ACC112 (cell line): ENCODE results near the gene AOPEP.

ENCODE experiments used
- H2AFZ ChIP-seq: fragments of 200-600 bp; sonication (generic); one replicate; pipeline ENCODE4 v1.6.0; 2017; ENCODE audit warnings: antibody characterized with exemption, low read length; ENCODE audit not compliant: unreplicated experiment
- H3K27ac ChIP-seq: fragments of 200-600 bp; sonication (generic); 2 replicates; pipeline ENCODE4 v1.5.1; 2014; ENCODE audit warnings: low read depth, mild to moderate bottlenecking, antibody characterized with exemption, low read length, moderate library complexity
- H3K27me3 ChIP-seq: fragments of 200-600 bp; sonication (generic); 2 replicates; pipeline ENCODE4 v1.6.1; 2014; ENCODE audit warnings: mild to moderate bottlenecking, antibody characterized with exemption, low read length, moderate library complexity, mixed read lengths; ENCODE audit not compliant: insufficient read depth
- H3K36me3 ChIP-seq: fragments of 200-600 bp; sonication (generic); 2 replicates; pipeline ENCODE4 v1.6.1; 2016; ENCODE audit warnings: mild to moderate bottlenecking, antibody characterized with exemption, low read length, moderate library complexity, mixed read lengths; ENCODE audit not compliant: insufficient read depth
- H3K4me1 ChIP-seq: fragments of 200-600 bp; sonication (generic); one replicate; pipeline ENCODE4 v1.6.1; 2016; ENCODE audit warnings: low read length, mixed read lengths; ENCODE audit not compliant: insufficient read depth, unreplicated experiment, control insufficient read depth
- H3K4me3 ChIP-seq: fragments of 200-600 bp; sonication (generic); 2 replicates; pipeline ENCODE4 v1.5.1; 2014; ENCODE audit warnings: mild to moderate bottlenecking, low read depth, low read length
- H3K79me2 ChIP-seq: fragments of 200-600 bp; sonication (generic); one replicate; pipeline ENCODE4 v1.6.0; 2016; ENCODE audit warnings: low read length; ENCODE audit not compliant: control insufficient read depth, unreplicated experiment, insufficient read depth

The AOPEP gene

DNA sequence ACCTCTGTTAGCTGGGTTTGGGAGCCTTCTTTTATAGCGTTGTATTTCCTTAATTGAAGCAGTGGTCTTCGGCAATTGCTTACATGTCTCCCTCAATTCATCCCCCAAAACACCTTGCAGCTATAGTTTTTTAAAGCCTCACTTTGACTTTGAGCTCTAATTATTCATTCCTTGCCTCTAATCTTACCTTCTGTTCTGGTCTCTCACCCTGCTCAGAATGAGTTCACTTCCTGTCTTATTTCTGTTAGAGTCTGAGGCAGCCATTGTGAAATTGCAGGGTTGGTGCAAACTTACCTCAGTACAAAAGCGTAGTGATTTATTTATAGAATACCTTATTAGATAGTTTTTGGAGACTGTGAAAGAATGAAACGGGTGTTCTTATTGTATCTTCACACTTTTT, 35.0 kb downstream of the AOPEP start:
- peaks cover 13% of the 10 kb centered on the region for H3K4me1 ChIP-seq
- H2AFZ ChIP-seq: no peak overlapping the region
- H3K27ac ChIP-seq: no peak overlapping the region
- no peak overlapping the region for H3K4me3 ChIP-seq
- peaks cover 13% of the 10 kb centered on the region; the same call in 1 of the 2 replicates for H3K36me3 ChIP-seq
- H3K79me2 ChIP-seq: peaks cover 11% of the 10 kb centered on the region
- no peaks in the 10 kb centered on the region for H3K27me3 ChIP-seq

DNA sequence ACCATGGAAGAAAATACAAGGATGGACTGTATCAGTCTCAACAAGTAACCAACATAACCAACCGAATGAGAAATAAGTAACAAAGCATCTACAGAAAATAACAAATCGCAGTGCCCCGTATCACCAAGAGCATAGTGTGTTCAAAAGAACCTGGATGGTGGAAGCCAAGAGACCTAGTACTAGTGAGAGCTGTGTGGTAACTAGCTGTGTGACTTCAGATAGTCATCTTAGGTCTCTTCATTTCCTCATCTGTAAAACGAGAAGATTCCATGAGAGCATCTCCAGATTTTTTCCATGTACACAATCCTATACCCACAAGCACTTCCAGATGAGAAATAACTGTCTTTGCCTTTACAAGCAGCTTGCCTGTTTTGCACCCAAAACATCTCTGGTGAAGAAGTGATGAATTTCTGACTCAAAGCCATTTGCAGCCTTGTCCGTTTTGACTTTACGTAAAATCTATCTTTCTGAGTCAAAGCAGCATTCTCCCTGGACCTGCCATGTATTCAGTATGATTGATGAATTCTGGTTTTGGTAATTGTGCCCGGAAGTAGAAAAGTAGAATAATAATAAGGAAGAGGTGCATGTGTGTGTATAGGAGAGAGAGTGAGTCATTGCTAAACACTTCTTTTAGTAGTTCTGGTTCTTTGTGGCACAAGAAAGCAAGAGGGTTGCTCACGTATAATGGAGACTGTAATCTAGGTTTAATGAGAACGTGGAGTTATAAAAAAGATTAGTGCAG, 41.0 kb downstream of the AOPEP start:
- Histone ChIP-seq H3K4me1 (no peaks in the 10 kb centered on the region), H3K27me3 (no peaks in the 10 kb centered on the region)

DNA sequence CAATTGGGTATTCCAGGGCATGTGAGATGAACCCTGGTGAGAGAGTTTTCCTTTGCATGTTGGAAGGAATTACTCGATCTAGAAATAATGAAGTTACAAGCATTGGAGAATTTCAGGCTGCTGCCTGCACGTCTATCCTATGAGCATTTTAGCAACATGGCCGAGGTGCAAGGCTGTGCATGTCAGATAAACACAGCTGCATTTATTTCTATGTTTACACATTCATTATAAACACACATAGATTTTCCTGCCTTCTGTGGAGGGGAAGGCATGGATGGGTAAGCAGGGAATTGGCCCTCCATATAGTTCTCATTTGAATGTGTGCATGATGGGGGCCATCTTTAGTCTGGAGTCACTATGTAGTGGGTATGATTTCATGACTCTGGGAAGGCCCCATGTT, 42.3 kb downstream of the AOPEP start:
- no peak overlapping the region for H2AFZ ChIP-seq
- H3K4me3 ChIP-seq: no peak overlapping the region
- no peaks in the 10 kb centered on the region for H3K27me3 ChIP-seq
- H3K27ac ChIP-seq: no peak overlapping the region
- H3K4me1 ChIP-seq: no peaks in the 10 kb centered on the region
- H3K79me2 ChIP-seq: no peaks in the 10 kb centered on the region
- H3K36me3 ChIP-seq: peaks cover 3% of the 10 kb centered on the region; the same call in 1 of the 2 replicates

More for the DNA sequence above, 41.0 kb downstream of the AOPEP start:
- Histone ChIP-seq H2AFZ (no peak overlapping the region), H3K4me3 (no peak overlapping the region), H3K36me3 (peaks cover 3% of the 10 kb centered on the region; the same call in 1 of the 2 replicates), H3K27ac (no peak overlapping the region), H3K79me2 (peaks cover 4% of the 10 kb centered on the region)

DNA sequence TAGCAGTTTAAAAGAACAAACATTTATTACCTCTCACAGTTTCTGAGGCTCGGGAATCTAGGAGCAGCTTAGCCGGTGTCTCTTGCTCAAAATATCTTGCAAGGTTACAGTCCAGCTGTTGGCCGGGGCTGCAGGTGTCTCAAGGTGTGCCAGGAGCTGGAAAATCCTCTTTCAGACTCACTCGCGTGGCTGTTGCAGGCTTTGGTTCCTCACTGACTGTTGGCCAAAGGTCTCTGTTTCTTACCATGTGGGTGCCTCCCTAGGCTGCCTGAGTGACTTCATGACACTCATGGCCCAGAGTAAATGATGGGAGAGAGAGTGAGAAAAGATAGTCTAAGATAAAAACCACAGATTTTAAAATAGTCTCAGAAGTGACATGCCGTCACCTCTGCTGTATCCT, 43.8 kb downstream of the AOPEP start:
- no peak overlapping the region for H3K4me3 ChIP-seq
- no peak overlapping the region for H3K27ac ChIP-seq
- H3K36me3 ChIP-seq: peaks cover 3% of the 10 kb centered on the region; the same call in 1 of the 2 replicates
- H3K27me3 ChIP-seq: no peaks in the 10 kb centered on the region
- no peaks in the 10 kb centered on the region for H3K79me2 ChIP-seq
- H2AFZ ChIP-seq: no peak overlapping the region
- H3K4me1 ChIP-seq: no peaks in the 10 kb centered on the region

DNA sequence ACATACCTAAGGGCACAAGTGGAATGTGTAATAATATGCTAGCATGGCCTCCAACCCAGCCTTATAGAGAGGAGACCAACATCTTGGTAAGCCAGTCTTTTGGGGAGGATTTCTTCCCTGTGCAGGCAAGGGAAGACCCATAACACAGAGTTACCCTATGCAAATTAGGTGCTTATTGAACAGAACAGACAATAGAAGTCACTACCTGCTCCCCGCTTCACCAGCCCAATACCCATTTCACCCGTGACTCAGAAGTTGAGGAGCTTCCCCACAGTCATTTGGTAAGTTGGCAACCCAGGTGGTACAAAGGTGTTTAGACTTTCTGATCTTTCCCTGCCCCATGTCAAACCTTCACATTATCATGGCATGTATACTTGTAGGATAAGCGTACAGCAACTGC, 44.6 kb downstream of the AOPEP start:
- Histone ChIP-seq H3K36me3 (peaks cover 3% of the 10 kb centered on the region; the same call in 1 of the 2 replicates), H3K79me2 (no peaks in the 10 kb centered on the region), H3K27ac (no peak overlapping the region), H2AFZ (no peak overlapping the region), H3K4me3 (no peak overlapping the region), H3K27me3 (no peaks in the 10 kb centered on the region), H3K4me1 (no peaks in the 10 kb centered on the region)

DNA sequence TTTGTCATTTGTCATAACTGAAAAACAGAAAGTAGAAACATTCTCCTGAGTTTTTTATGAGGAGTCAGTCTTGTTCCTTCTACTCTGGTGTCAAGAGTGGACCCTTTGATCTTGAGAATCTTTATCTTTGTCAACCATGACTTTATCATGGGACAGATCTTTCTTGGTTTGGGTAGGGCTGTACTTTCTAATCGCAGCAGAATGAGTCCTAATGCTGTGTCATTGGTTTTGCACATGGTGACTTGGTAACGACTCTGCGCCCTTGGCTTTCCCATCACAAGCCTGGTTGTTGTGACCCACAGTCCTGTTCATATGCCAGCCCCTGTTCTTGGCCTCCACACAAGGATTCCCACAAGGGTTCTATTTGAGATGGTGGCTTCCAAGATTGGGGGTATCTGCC, 45.6 kb downstream of the AOPEP start:
- Histone ChIP-seq H3K4me1 (no peaks in the 10 kb centered on the region), H3K79me2 (no peaks in the 10 kb centered on the region), H3K4me3 (no peak overlapping the region), H3K27me3 (no peaks in the 10 kb centered on the region), H3K27ac (no peak overlapping the region), H2AFZ (no peak overlapping the region), H3K36me3 (peaks cover under 1% of the 10 kb centered on the region; the same call in 1 of the 2 replicates)

DNA sequence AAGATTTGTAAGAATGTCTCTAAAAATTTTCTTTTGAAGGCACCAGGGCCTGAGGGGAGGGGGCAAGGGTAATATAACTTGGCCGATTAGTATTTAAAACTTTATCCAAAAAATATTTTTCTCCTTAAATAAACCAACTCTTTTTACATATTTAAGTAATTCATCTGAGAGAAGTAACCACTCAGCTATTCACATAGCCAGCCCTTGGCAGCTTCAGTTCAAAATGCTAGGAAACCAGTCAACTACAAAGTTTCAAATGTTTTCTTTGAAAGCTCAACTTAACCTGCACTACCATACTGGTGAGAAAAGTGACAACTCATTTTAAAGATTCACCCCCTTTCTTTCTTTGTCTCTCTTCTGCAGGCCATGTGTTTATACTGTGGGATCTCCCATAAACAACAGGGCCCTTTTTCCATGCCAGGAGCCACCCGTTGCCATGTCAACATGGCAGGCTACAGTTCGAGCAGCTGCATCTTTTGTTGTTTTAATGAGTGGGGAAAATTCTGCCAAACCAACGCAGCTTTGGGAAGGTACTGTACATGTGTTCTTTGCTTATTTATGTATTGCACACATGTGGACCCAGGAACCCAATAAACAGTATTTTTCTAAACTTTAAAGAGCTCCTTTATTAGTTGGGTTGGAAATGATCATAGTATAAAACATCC, 46.3 kb downstream of the AOPEP start:
- Histone ChIP-seq H3K4me1 (no peaks in the 10 kb centered on the region), H3K27ac (no peak overlapping the region), H3K4me3 (no peak overlapping the region)

DNA sequence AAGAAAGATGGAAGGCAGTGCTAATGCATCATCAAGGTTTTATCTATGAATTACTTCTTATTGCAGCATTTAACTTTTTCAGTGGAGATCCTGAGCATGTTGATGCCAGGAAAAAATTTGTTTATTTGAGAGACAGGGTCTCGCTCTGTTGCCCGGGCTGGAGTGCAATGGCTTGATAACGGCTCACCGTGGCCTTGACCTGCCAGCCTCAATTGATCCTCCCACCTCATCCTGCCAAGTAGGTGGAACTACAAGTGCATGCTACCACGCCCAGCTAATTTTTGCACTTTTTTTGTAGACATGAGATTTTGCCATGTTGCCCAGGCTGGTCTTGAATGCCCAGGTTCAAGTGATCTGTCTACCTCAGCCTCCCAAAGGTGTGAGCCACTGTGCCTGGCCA, 47.2 kb downstream of the AOPEP start:
- Histone ChIP-seq H3K36me3 (no peaks in the 10 kb centered on the region), H3K79me2 (no peaks in the 10 kb centered on the region), H2AFZ (no peak overlapping the region), H3K27ac (no peak overlapping the region), H3K4me3 (no peak overlapping the region), H3K4me1 (no peaks in the 10 kb centered on the region), H3K27me3 (no peaks in the 10 kb centered on the region)

More for the DNA sequence above, 46.3 kb downstream of the AOPEP start:
- no peaks in the 10 kb centered on the region for H3K36me3 ChIP-seq
- H3K79me2 ChIP-seq: no peaks in the 10 kb centered on the region
- H3K27me3 ChIP-seq: no peaks in the 10 kb centered on the region
- no peak overlapping the region for H2AFZ ChIP-seq

DNA sequence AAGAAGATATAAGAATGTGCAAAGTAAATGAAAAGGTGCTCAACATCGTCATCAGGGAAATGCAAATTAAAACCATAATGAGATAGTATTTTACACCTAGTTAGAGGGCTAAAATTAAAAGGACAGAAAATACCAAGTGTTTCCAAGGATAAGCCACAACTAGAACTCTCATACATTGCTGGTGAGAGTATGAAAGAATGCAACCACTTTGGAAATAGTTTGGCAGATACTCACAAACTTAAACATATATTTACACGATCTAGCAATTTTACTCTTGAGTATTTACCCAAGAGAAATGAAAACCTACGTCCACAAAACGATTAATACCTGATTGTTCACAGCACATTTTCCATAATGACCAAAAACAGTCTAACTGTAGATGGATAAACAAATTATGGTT, 51.5 kb downstream of the AOPEP start:
- H3K79me2 ChIP-seq: no peaks in the 10 kb centered on the region
- no peaks in the 10 kb centered on the region for H3K36me3 ChIP-seq
- H3K27ac ChIP-seq: no peak overlapping the region
- H3K4me3 ChIP-seq: no peak overlapping the region
- H3K4me1 ChIP-seq: peaks cover 8% of the 10 kb centered on the region
- H3K27me3 ChIP-seq: no peaks in the 10 kb centered on the region
- H2AFZ ChIP-seq: no peak overlapping the region

DNA sequence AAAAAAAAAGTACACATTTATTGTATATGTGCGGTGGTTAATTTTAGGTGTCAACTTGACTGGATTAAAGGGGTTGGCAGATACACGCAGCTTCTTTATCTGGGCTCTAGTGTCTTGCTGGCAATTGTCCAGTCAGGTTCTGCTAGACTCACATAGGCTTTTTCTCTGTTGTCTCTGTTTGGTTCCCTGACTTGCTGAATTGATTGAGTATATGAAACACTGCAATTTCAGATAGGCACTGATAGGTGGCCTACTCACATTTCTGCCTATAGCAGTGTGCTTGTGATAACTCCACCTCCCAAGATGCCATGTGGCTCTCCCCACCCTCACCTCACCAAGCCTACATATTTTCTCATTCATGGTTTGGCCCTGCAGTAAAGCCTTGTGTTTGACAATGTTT, 52.5 kb downstream of the AOPEP start:
- Histone ChIP-seq H3K79me2 (no peaks in the 10 kb centered on the region), H3K4me1 (peaks cover 8% of the 10 kb centered on the region), H3K27ac (no peak overlapping the region), H3K36me3 (no peaks in the 10 kb centered on the region), H2AFZ (no peak overlapping the region), H3K27me3 (no peaks in the 10 kb centered on the region), H3K4me3 (no peak overlapping the region)
